HG03439 (cell line): ENCODE data around the gene MRPS33.
A peak's percentile ranks its signal among the peaks of the same experiment; 100 is the strongest.
"Not testable (repeated sequence)": the region's sequence is repeated elsewhere in the genome, so short reads cannot be mapped to it uniquely, and the experiment has no call there.

ENCODE experiments used
- ATAC-seq: cut with Tn5 transposase; IDR thresholded peaks from one replicate; pipeline ENCODE4 v1.9.1; 2021; ENCODE audit warnings: mild to moderate bottlenecking, moderate library complexity; ENCODE audit not compliant: unreplicated experiment

Gene MRPS33

DNA sequence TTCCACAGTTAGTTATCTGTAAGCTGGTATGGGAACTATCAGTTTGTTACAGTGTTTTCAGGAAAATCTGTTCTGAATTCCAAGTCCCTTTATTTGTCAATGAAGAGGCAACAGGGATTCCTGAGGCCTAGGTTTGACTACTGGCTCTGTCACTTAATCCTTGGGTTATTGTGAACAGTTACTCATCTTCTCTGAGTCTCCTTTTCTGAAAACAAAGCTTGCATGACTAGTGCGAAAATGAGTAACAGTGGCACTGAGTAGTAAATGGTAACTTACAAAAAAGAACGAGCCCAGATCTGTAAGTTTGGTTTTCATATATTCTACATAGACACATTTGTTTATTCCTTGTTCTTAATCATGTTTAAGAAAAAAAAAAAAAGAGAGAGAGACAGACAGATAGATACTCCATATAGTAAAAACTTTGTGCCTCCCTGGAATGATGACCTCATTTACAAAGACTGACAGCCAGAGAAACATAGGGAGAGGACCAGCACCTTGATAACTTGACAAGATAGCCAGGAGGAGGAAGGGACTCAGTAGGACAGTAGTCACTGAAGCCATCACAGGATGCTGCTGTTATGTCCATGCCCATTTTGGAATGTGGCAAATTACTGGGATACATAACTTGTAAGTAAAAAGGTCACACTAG lies 1.9 kb downstream of the MRPS33 start:
- ATAC-seq: no peak

DNA sequence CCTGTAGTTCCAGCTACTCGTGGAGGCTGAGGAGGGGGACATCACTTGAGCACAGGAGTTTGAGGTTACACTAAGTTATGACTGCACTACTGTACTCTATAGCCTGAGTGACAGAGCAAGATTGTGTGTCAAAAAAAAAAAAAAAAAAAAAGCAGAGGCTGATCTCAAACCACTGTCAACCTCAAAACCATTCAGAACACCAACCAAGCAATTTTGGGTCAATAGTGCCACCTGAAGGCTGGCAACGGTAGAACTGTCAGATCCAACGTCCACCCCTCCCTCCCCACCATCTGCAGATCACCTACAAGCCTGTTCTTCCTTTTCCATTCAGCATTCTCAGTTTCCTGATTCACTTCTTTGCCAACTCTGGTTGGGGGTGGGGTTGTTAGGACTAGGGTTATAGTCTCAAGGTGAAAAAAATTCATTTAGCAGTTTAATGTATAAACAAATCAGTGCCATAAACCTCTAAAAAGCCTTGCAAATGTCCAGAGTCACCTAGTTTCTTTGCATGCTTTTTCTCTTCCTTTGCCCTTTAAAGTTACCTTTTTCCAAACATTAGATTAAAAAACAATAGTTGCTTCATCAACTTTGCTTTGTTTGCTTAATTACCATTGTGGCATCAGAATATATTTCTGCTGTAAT lies 2.6 kb downstream of the MRPS33 start:
- peak; percentile 24 for ATAC-seq

DNA sequence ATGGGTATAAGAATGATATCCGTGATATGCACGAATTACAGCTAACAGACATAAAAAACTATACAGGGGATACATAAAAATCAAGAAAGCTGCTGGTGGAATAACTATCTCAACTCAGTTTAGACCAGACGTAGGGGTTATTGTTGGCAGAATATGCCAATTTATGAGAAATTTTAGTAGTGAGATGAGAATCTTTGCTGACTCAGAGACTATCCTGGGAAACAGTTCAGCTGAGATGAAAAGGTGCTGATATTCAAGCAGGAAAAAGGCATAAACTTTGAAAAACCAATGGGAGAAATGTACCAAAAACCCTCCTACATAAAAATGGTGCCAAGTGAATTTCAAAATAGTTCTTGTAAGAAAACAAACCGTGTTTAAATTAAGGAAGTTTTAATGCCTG lies 3.3 kb downstream of the MRPS33 start:
- no peak for ATAC-seq

DNA sequence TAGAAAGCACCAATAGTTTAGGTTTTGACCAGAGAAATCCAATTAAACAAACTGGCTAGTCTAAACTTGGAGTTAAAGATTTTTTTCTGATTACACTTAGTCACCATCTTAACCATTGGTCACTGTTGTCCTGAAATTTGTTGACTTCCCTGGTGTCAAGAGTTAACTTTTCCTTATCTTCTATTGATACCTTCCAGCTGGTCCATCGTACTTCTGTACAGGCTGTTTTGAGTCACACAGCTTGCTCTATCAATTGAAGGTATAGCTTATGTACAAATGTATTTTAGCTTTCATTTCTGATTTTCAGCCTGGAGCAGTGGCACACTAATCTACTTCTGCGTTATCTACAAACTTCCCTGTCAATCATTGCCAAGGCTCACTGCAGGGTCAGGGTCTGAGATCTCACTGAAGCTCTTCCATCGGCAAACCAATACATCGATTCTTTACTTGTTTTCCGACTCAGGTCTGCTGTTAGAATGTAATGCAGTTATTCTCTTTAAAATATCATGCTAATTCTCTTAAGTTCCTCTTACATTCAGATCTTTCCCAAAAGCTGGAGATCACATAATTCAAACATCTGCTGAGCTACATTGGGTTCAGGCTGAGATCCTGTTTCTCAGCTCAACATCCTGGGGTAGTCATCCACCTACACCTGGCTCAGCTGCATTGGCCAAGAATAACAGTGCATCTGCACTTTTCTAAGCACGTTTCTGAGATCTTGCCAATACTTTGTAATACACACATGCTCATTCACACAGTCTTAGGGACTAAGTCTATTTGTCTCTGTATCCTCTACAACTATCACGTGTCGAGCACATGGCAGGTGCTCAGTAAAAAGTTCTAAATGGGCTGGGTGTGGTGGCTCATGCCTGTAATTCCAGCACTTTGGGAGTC lies 11.3 kb downstream of the MRPS33 start:
- ATAC-seq: no peak

DNA sequence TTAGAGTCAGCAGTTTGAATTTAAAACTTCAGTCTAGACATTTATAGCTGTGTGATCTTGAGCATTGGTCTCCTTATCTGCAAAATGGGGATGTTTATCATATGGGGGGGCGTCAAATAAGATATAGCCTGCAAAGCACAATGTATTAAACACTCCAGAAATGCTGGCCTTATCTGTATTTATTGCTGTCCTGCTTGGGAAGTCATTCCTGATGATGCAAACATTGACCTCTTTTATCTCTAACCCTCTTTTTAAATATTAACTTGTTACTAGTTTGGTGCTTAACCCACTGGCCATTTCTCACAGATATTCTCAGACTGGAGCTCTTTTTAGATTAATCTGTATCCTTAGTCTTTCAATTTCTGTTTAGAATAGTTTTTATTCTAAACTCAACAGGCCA lies 13.2 kb downstream of the MRPS33 start:
- no peak for ATAC-seq

DNA sequence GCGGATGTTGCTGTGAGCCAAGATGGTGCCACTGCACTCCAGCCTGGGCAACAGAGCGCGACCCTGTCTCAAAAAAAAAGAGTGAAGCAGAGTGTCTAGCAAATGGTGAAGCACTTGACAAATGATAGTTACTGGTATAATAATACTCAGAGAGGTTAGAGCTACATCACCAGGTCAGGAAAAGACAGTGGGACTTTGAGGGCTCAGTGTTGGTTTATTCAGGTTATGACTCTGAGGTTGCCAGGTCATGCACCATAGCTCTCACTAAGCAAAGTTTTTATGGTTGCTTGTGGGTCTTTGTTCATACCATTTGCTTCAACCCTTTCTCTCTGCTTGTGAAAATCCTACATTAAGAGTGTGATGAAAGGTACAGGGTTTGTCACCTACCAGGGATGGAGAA lies 13.6 kb downstream of the MRPS33 start:
- ATAC-seq: no peak

DNA sequence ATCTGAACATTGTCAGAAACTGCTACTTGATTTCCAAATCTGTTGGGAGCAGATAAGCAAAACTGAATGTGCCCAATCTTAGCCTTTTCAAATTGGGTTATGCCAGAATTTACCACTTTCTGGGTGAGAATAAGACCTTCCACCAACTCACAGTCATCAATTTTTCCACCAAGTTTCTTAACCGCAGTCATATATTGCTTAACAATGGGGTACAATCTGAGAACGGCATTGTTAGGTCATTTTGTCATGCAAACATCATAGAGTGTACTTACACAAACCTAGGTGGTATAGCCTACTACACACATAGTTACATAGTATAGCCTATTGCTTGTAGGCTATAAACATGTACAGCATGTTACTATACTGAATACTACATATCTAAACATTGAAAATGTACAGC lies 16.0 kb downstream of the MRPS33 start:
- ATAC-seq: no peak

DNA sequence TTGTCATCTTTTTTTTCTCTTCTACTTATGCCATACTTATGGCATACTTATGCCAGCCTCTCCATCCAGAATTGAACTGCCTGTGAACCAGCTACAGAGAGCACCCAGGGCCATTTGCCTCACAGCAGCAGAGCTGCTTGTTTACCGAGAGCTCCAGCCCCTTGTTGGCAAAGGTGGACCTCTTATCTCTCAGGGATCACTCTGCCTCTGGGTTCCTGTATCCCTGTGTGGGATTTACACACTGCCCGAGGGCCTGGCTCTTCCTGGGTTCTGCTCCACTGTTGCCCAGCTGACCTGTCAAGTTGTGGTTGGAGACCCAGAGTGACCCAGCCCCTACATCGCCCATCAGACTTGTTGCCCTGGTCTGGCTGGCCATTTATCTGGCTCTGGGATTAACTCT lies 22.3 kb downstream of the MRPS33 start:
- no peak for ATAC-seq

DNA sequence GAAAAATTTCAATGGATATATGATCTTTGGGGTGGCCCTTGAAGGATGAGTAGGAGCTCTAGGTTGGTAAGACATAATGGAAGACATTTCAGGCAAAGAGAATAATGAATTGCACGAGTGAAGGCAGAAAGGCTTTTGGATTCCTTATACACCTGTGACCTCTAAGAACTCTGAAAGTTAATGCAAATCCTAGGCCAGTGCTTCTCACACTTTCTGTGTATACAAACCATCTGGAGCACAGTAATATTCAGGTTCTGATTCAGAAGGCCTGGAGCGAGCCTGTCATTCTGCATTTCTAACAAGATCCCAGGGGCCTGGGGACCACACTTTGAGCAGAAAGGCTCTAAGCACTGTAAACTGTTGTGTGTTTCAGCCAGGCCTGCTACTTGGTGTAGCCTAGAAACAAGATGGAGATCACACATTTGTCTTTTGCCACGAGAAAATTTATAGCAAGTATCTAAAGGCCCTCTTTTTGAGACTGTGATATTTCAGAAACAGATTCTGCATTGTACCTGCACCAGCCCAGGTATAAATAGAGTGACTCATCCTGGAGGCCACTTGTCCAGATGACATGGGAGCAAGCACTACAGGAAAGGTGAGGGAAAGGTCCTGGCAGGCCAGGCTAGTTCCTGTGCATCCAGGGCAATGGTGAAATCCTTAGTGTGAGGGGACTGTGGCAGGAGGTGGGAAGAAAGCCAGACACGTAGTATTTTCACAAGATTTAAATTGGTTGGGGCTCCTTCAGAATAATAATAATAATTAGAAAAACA lies 24.4 kb downstream of the MRPS33 start:
- ATAC-seq: no peak

DNA sequence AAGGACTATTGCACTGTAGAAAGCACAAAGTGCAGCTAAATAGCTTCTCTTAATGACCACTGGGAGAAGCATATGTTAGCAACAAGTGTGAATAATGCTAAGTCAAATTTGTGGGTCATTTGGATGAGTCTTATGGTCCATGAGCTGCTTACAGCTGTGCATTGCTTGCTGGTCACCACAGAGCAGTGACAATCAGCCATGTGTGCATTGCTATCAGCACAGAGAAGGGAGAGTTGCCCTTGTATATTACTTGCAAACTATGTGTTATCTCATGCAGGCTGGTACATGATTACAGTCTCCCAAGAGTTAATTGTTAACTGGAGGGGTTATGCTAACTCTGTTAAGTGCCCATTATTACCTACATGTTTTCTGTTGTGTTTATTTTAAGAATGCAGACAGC lies 25.7 kb downstream of the MRPS33 start:
- ATAC-seq: no peak

DNA sequence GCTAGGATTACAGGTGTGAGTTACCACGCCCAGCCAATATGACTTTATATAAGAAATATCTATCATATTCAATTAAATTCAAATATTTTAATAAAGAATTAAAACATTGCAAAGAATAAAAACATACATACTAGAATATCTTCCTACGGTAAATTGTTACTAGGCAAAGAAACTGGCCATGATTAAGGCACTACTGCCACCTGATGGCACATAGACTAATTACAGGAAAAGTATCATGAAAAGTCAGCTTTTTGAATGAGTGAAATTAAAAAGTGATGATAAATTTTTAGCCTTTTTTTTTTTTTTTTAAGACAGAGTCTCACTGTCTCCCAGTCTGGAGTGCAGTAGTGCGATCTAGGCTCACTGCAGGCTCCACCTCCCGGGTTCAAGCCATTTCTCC lies 30.9 kb downstream of the MRPS33 start:
- no peak for ATAC-seq

DNA sequence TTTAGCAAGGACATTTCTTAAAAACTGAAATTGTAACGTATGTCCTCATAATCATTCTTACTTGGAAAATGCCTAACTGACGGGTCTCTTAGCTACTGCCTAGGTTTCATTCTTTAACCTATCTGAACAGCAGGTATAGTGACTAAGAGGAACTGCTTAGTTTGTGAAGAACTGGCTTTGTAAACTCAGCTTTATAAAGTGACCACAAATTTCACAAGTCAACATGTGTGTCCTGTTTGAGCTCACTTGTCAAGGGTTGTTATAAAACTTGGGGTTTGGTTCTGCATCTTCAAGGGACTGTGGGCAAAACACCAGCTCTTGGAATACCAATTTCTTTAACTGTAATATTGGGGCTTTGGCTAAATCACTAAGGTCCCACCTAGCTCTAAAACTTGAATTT lies 32.2 kb downstream of the MRPS33 start:
- no peak for ATAC-seq

DNA sequence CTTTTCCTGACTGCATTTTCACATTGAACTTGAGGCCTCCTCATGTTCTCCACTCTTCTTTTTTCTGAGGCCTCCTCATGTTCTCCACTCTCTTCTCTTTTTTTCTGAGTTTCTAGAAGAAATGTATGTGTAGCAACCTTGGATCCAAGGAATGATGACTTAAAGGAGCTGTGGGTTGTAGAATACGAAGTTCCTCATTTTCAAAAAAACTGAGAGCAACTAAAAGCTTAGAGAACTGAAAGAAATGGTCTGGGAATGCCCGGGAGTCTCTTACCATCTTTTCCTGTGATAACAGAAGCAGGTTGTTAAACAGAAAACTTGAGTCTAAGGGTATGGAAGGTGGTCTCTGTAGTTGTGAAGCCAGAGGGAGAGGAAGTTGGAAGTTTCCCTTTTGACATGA lies 32.8 kb downstream of the MRPS33 start:
- no peak for ATAC-seq

DNA sequence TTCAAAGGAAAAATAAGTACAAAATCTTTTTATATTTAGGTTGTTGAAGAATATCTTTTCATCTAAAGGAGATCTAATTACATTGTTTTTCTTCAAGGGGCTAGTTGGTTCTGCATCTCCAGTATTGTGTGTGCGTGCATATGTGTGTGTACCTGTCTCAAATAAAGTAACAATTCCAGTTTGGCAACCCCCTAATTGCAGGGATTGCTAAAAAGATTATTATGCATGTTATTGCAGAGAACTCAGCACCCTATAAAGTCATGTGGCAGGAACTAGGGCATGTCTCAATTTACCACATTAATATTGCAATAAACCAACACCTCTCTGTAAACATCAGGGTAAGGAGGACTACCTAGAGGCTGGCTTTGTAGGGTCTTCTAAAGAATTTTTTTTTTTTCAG lies 37.0 kb downstream of the MRPS33 start:
- no peak for ATAC-seq

DNA sequence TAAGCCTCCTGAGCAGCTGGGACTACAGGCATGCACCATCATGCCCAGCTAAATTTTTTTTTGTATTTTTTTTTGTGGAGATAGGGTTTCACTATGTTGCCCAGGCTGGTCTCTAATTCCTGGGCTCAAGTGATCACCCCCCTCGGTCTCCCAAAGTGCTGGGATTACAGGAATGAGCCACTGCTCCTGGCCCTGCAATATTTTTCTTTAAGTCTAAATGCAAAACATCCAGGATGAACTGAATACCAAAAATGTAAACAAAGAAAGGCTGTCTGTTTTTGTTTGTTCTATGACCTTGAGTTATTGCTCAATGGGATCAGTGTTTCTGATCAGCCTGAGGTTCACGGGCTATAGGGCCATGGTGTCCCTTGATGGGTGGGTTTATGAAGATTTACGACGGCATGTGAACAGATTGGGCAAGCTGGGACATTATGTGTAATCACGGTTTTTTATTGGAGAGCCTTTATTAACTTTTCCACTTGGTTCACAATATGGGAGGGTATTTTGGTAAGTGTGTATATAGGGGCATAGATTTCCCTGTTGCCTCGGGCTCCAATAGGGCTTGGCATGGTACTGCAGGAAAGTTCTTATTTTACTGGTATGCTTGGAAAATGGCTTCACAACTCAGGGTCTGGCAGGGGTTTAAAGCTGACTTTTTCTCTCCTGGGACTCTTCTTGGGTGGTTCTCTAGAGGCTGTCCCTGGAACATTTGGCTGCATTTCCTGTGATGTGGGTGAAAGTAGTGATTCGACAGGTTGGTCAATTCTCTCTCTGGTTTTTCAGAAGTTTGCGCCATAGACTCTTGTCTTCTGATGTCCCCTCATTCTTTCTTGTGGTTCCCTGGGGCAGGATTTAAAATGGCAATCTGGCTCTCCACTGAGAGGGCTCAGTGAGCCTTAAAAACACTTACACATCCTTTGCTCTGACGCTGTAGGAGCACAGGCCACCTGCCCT lies 41.6 kb downstream of the MRPS33 start:
- no peak for ATAC-seq

DNA sequence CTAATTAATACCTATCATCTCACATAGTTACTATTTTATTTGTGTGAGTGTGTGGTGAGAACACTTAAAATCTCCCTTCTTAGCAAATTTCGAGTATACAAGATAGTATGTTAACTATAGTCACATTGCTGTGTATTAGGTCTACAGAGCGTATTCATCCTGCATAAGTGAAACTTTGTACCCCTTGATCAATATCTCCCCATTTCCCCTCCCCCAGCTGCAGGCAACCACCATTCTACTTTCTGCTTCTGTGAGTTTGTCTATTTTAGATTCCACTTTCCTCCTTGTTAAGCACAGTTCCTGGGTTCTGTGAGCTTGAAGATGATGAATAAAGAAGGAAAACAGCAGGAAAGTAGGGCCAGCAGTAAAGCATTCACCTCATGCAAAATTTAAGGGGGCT lies 42.4 kb downstream of the MRPS33 start:
- ATAC-seq: no peak

DNA sequence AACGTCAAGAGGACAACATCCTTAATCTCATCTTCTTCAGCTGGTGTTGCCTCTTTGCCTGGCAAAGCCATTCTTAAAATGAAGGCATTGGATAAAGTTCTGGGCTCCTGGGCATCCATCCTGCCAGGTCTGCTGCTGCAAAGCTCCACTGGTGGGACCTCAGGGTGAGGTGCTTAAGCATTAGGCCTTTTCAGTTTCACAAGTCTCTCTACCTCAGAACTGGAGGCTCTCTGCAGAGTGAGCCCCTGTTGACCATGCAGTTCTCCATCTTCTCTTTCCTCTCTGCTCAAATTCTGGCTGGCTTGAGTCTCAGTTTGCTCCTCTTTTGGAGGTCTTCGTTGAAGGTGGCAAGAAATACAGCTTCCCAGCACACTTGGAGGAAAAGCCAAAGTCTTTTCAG lies 47.3 kb downstream of the MRPS33 start:
- ATAC-seq: no peak

DNA sequence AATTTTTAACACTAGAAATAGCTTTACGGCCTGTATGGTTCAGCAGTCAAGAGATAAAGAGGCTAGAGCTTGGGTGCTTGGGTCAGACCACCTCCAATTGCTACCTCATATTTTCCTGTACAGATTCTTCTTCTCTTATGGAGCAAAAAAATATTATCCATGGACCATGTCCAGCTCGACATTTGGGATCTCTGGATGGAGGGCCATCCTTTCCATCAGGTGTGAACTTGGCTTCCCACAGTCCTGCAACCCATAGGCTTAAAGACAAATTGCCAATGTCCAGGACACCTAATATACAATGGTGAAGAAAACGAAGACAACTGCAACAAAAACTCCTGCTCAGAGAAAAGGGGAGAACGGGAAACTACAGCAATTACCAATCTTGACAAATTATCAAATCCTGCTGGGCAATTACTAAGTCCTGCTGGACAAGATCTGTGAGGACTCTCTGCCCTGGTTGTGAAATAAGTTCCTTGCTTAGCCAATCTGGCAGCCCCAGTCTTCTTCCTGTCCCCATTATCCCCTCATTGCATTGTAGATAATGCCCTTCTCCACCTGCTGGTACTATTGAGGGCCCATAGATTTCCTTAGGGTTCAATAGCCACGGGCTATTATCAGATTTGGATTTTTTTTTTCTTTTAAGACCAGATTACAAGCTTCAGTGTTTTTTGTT lies 48.1 kb downstream of the MRPS33 start:
- ATAC-seq: no peak

DNA sequence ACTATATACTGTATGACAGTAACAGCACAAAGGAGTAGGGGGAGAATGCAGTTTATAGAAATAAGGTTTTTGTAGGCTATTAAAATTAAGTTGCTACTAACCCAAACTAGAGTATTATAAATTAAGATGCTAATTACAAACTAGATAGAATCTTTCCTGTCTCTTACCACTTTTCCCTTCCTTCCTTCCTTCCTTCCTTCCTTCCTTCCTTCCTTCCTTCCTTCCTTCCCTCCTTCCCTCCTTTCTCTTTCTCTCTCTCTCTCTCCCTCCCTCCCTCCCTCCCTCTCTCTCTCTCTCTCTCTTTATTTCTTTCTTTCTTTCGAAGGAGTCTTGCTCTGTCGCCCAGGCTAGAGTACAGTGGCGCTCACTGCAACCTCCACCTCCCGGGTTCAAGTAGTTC lies 53.6 kb downstream of the MRPS33 start:
- ATAC-seq: no peak

DNA sequence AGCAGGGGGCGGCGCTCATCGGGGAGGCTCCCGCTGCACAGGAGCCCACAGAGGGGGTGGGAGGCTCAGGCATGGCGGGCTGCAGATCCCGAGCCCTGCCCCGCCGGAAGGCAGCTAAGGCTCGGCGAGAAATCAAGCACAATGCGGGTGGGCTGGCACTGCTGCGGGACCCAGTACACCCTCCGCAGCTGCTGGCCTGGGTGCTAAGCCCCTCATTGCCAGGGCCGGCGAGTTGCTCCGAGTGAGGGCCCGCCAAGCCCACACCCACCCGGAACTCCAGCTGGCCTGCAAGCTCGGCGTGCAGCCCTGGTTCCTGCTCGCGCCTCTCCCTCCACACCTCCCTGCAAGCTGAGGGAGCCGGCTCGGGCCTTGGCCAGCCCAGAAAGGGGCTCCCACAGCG lies 57.8 kb downstream of the MRPS33 start:
- not testable (repeated sequence) for ATAC-seq
